GM06990 (cell line): ENCODE measurements around the gene PAXX.

ENCODE experiments used
- DNase-seq: peaks from one replicate; pipeline ENCODE4 v3.0.0-alpha.2; 2011; ENCODE audit not compliant: insufficient read length; ENCODE audit errors: extremely low read depth
- H3K27me3 ChIP-seq: replicated peaks from 2 replicates; pipeline ENCODE4 v1.6.0; 2011; ENCODE audit warnings: low read length; ENCODE audit not compliant: control insufficient read depth, insufficient read depth
- H3K36me3 ChIP-seq: 2 replicates; pipeline ENCODE4 v1.5.1; 2011; ENCODE audit warnings: low read length; ENCODE audit not compliant: control insufficient read depth, insufficient read depth
- H3K4me3 ChIP-seq: replicated peaks from 2 replicates; pipeline ENCODE4 v1.5.1; 2011; ENCODE audit warnings: low read depth, mild to moderate bottlenecking, control low read depth, low read length
- TF ChIP-seq, protein P1 (sequence below): IDR thresholded peaks from 2 replicates; pipeline ENCODE4 v1.5.1; 2011; ENCODE audit warnings: low read length, control low read depth, mild to moderate bottlenecking, inconsistent platforms; ENCODE audit not compliant: insufficient read depth, poor library complexity, severe bottlenecking

PAXX gene

GRCh38 chr9:136992819-136993369 is 672 bp downstream of the PAXX start:
- TF ChIP-seq, protein P1, sequence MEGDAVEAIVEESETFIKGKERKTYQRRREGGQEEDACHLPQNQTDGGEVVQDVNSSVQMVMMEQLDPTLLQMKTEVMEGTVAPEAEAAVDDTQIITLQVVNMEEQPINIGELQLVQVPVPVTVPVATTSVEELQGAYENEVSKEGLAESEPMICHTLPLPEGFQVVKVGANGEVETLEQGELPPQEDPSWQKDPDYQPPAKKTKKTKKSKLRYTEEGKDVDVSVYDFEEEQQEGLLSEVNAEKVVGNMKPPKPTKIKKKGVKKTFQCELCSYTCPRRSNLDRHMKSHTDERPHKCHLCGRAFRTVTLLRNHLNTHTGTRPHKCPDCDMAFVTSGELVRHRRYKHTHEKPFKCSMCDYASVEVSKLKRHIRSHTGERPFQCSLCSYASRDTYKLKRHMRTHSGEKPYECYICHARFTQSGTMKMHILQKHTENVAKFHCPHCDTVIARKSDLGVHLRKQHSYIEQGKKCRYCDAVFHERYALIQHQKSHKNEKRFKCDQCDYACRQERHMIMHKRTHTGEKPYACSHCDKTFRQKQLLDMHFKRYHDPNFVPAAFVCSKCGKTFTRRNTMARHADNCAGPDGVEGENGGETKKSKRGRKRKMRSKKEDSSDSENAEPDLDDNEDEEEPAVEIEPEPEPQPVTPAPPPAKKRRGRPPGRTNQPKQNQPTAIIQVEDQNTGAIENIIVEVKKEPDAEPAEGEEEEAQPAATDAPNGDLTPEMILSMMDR, result no peak
- Histone ChIP-seq H3K36me3 (no peaks in the 10 kb centered on the region; the same call in 1 of the 2 replicates), H3K27me3 (no peaks in the 10 kb centered on the region; the same call in 1 of the 2 replicates), H3K4me3 (peak overlapping the region; percentile 62)
- DNase-seq, result no peak

DNA sequence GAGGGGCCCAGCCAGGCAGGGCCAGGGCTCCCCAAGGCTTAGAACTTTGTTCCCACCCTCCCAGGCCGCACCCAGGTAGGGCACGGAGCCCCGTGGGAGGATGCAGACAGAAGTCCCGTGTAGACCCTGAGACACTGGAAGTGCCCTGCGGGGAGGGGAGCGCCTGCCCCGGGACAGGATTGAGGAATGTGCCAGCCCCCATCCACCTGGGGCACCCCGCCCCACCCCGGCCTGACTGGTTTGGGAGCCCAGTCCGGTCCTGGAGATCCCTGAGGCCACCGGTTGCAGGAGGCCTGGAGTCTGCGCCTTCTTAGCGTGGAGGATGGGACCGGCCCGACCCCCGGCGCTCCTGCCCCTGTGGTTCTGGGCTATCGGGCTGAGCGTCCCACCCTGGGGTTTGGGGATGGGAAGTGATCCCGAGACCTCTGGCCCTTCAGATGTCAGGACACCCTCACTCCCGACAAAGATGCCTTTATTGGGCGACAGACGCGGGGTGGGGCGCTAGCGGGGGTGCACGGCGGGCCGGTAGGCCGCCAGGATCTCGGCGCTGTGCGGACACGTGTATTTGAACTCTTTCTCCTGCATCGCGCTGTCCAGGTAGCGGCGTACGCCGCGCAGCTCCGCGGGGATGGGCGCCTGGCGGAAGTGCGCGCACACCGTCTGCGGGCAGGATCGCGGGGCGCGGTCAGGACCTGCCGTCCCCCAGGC is 2.1 kb downstream of the PAXX start:
- H3K4me3 ChIP-seq, result no peak overlapping the region

DNA sequence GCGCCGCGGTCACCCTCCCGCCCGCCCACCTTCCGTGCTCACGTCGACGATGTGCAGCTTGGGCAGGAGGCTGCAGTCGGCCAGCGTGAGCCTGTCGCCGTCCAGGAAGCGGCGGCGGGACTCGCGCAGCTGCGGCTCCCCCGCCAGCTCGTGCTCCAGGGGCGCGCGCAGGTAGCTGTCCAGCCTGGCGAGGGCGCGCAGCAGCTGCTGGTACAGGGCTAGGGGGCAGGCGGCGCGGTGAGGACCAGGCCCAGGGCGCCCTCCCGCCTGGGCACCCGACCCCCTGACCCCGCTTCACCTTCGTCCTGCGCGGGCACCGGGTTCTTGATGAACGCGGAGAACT is 2.6 kb downstream of the PAXX start:
- DNase-seq, result no peak
- Histone ChIP-seq H3K4me3 (no peak overlapping the region), H3K27me3 (no peaks in the 10 kb centered on the region; the same call in 1 of the 2 replicates)

More for the DNA sequence above, 2.1 kb downstream of the PAXX start:
- H3K36me3 ChIP-seq, result no peaks in the 10 kb centered on the region; the same call in 1 of the 2 replicates
- TF ChIP-seq, protein P1, result no peak
- no peaks in the 10 kb centered on the region; the same call in 1 of the 2 replicates for H3K27me3 ChIP-seq
- no peak for DNase-seq

DNA sequence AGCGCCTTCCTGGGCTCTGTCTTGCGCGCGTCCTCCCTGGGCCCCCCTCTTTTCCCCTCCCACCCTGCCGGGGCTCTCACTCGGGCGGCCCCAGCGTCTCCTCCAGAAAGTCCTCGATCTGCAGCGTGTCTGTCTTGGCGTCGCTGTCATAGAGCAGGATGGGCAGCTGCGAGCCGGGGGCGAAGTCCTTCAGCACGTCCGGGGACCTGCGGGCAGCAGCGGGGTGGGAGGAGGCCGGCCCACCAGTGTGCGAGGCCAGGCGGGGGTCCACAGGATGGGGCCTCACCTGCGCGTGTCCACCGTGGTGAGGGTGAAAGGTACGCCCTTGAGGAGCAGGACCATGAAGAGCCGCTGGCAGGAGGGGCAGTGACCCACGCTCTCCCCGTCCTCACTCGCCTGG is 3.1 kb downstream of the PAXX start:
- TF ChIP-seq, protein P1, result no peak
- no peak for DNase-seq
- Histone ChIP-seq H3K36me3 (no peaks in the 10 kb centered on the region; the same call in 1 of the 2 replicates), H3K4me3 (no peak overlapping the region), H3K27me3 (no peaks in the 10 kb centered on the region; the same call in 1 of the 2 replicates)

More for the DNA sequence above, 2.6 kb downstream of the PAXX start:
- TF ChIP-seq, protein P1, result no peak
- H3K36me3 ChIP-seq, result no peaks in the 10 kb centered on the region; the same call in 1 of the 2 replicates

GRCh38 chr9:136995772-136996311 is 3.6 kb downstream of the PAXX start:
- no peak for DNase-seq
- no peaks in the 10 kb centered on the region; the same call in 1 of the 2 replicates for H3K36me3 ChIP-seq
- H3K27me3 ChIP-seq, result no peaks in the 10 kb centered on the region; the same call in 1 of the 2 replicates
- TF ChIP-seq, protein P1, result no peak
- H3K4me3 ChIP-seq, result no peak overlapping the region
